Lung microvascular endothelial cell (primary cell): ENCODE data around the gene ACY1. TPM values are rescaled to one million over a fixed set of nuclear protein-coding genes. Genes with fewer than 3 reads are reported as not detected.
"Not testable (repeated sequence)": the region's sequence is repeated elsewhere in the genome, so short reads cannot be mapped to it uniquely, and the experiment has no call there.

Experiments
- DNase-seq, 2 donors: peaks; one replicate each; pipeline versions ENCODE4 v3.0.0 to v3.0.0-alpha.2; 2010; ENCODE audit warnings: low read depth in 2 of 2
- total RNA-seq: library from RNA; depleted of rRNA; stranded (reverse); fragments of >200 nt; gene quantifications from 2 replicates; pipeline ENCODE4 v1.2.1, GENCODE V29; 2014

Gene ACY1
- total RNA-seq, 1 donor from 2014 or later: 22.2 TPM

- DNase-seq: peak; percentile 41 to 67
These were observed 940 bp upstream of the ACY1 start for GRCh38 chr3:51982352-51982837.

- DNase-seq: no peak
These were observed 388 bp downstream of the ACY1 start for GRCh38 chr3:51983578-51984268.

GRCh38 chr3:51984269-51984647 is 923 bp downstream of the ACY1 start:
- no peak for DNase-seq

- no peak for DNase-seq
These were observed 1.7 kb downstream of the ACY1 start for GRCh38 chr3:51985063-51985462.

- DNase-seq: no peak
These were observed 2.9 kb downstream of the ACY1 start for GRCh38 chr3:51986010-51986947.

- DNase-seq: no peak
These were observed 4.2 kb downstream of the ACY1 start for GRCh38 chr3:51987568-51987967.

GRCh38 chr3:51988286-51989146 is 5.2 kb downstream of the ACY1 start:
- DNase-seq: no peak

GRCh38 chr3:51990501-51990971 is 7.2 kb downstream of the ACY1 start:
- not testable (repeated sequence) for DNase-seq

- DNase-seq: no peak
These were observed 8.8 kb downstream of the ACY1 start for GRCh38 chr3:51992017-51992682.

- DNase-seq: not testable (repeated sequence)
These were observed 10.3 kb downstream of the ACY1 start for GRCh38 chr3:51993657-51994056.

GRCh38 chr3:51994530-51994929 is 11.2 kb downstream of the ACY1 start:
- no peak for DNase-seq

GRCh38 chr3:51995346-51996163 is 12.2 kb downstream of the ACY1 start, which contains the start of gene RPL29:
Gene RPL29, minus strand, starts transcription at chr3:51995895. Its CDS starts 434 bp downstream, at chr3:51995461.
- DNase-seq: peak; percentile 95 to 97

GRCh38 chr3:51997172-51997571 is 13.8 kb downstream of the ACY1 start:
- DNase-seq: no peak

- DNase-seq: no peak
These were observed 14.7 kb downstream of the ACY1 start for GRCh38 chr3:51997935-51998596.

GRCh38 chr3:51998774-51999173 is 15.4 kb downstream of the ACY1 start:
- no peak for DNase-seq

- DNase-seq: no peak
These were observed 16.5 kb downstream of the ACY1 start for GRCh38 chr3:51999846-52000245.

- peak; percentile 65 to 84 for DNase-seq
These were observed 18.2 kb downstream of the ACY1 start for GRCh38 chr3:52001443-52001974.

GRCh38 chr3:52002748-52003147 is 19.4 kb downstream of the ACY1 start:
- no peak for DNase-seq
